Hypothalamus (tissue), 51 donors: Measurements from ENCODE around the gene GPR160.

ENCODE experiments used
- DNase-seq, 51 donors: peaks; one replicate each; lab custom pipeline; 2025; lab: John Stamatoyannopoulos, UW

Gene GPR160

DNA sequence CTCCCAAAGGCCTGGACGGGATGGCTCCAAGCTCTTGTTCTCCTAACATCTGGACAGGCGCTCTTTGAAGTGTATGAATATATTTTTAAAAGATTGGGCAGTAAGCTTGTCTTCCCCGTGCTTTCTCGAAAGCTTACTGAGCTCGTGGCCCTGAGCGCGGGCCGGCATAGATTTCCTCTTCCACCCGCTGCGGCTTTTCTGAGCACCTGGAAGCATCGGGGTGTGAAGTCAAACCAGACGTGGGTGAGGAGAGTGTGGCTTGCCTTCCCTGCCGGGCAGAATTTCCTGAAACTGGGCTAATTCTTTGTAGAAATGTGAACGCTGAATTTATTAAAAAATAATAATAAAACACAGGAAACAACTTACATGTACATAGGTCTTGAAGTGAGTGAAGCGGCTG lies 25.9 kb downstream of the GPR160 start:
- DNase-seq = no peak

DNA sequence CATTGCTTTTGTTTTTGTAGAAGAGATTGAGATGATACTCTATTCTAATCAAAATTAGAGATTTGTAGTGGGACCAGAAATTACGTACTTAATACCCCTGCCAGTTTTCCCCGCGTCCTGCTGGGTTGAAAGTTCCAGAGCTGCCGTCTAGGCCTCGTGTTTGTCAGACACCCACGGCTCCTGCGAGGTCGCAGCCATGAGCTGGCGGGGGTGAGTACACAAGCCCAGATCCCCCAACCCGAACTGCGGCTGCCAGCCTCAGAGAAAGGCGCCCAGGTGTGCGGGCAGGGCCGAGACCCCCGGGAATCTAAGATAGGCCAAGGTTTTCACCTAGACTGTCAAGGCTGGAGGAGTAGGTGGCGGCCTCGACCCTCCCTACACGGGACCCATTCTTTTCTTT lies 26.3 kb downstream of the GPR160 start:
- no peak for DNase-seq

DNA sequence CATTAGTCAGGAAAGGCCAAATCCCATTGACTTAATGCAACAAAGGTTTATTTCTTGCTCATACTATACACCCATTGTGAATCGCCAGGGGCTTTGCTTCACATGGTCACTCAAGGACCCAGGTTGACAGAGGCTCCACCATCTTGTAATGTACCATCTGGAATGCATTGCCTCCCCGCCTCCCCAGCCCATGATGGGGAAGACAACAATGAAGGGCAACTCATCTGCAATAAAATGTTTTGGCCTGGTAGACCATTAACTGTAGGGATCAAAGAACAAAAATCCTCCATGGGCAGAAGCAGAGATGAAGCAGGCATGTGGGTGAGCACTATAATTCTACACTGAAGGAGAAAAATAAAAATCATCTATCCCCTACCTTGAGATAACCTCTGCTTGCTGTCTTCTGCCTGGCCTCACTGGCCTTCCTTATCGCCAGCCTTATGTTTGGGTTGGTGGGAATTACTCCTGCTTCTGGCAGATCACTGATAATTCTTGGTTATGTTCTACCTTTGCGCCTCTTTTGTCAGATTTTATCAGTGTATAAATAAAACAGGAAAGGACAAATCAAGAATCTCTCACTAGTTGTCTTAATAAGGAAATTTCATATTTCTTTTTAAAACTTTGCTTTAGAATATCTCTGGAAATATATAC lies 37.8 kb downstream of the GPR160 start:
- no peak for DNase-seq

DNA sequence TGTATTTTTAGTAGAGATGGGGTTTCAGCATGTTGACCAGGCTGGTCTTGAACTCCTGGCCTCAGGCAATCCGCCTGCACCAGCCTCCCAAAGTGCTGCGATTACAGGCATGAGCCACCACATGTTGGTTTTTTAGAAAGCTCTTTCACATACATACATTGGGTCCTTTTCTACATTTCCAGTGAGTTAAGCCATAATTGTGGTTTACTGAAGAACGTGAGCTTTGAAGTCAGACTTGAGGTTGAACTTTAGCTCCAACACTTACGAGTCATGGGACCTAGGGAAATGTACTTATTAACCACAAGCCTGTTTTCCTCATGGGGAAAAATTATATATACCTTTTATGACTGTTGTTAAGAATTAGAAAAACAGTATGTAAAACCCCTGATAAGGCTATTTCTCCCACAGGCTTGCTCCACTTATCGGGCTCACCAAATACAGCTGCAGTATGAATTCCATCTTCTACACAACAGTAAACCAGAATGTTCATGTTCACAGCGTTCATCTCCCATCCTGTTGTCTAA lies 39.0 kb downstream of the GPR160 start:
- DNase-seq = no peak

DNA sequence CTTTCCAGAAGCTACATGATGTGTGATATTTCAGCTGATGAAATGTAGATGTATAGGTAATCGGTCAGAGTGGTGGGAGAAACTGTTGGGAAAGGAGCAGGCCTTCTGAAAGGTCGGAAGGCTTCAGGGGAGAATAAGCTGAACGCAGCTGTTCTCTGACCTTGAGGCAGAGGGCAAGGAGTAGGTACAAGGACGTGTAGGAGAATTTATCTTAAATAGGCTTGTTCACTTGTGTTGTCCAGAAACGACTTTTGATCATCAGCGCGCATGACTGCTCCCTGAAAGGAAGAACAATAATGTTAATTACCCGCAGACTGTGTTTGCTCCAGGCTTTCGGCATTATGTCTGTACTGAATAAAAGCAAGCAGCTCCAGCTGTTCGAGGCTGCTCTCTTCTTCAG lies 39.6 kb downstream of the GPR160 start:
- DNase-seq = no peak

DNA sequence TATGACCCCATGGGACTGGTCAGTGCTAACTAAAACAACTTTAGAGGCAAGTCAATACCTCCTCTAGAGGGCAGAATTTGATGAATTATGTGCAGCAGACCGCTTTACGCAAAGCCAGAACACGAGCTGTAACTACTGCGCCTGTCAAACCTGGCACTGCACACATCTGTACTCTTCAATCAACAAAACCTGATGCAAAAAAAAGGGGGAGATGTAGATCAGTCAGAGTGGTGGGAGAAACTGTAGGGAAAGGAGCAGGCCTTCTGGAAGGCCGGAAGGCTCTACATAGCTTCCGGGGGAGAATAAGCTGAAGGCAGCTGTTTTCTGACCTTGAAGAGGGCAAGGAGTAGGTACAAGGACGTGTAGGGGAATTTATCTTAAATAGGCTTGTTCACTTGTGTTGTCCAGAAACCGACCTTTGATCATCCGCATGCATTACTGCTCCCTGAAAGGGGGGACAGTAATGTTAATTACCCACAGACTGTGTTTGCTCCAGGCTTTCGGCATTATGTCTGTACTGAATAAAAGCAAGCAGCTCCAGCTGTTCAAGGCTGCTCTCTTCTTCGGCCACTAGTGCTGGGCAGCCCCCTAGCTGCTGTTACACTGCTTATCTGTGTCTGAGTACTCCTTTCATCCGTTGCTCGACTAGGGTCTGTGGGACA lies 41.0 kb downstream of the GPR160 start:
- DNase-seq = no peak

DNA sequence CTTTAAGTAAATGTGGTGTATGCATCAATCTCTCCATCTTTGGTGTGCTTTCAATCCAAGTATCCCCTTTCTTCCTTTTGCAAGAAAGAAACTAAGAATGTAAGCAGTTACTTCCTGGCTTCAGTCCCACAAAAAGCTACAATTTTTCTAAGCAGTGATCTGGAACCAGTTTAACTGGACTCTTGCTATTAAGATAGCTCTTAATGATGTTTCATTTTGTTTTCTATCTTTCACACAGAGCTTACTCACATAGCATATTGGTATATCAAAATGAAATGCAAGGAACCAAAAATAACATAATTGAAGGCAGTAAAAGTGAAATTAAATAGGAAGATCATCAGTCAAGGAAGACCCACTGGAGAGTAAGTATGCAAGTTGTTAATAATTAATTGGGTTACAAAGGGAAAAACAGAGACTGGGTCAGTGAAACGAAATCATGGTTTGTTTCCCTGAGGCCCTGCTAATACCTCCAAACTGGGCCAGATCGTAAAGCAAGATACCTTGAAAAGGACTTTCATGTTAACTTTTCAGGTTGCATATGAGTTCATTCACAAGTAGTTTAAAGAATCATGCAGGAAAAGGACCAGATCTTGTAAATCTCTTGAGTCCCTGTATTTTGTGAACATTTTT lies 41.9 kb downstream of the GPR160 start:
- DNase-seq = no peak

DNA sequence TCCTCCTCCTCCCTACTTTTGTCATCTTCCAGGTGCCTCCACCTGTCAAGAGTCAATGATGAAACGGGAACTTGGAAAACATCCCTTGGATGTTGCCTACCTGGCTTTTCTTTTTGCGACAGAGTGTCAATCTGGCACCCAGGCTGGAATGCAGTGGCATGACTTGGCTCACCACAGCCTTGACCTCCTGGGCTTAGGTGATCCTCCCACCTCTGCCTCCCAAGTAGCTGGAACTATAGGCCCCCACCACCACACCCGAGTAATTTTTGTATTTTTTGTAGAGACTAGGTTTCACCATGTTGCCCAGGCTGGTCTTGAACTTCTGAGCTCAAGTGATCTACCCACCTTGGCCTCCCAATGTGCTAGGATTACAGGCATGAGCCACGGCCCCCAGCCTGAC lies 42.8 kb downstream of the GPR160 start:
- no peak for DNase-seq

DNA sequence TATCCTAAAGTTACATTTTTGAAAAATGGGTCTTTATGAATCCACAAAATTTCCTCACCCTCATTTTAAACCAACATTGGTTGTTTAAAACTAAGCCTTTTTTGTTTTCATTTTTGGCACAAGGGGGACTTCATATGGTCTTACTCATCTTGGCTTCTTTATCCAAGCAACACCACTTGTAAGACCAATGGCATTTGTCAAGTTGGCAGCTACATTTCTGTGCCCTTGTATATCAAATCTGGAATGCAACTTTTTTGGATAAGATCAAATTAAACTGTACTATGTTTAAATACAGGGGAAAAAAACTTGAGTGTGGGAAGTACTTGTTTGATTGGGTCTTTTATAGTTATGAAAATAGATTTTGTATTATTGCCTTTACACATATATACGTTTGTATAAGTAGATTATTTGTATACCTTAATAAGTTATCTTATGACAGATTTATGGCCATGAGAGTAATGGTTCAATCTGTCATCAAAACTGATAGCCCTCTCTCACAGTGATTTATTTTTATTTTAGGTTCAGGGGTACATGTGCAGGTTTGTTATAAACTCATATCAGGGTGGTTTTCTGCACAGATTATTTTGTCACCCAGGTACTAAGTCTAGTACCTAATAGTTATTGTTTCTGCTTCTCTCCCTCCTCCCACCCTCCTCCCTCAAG lies 43.4 kb downstream of the GPR160 start:
- no peak for DNase-seq

DNA sequence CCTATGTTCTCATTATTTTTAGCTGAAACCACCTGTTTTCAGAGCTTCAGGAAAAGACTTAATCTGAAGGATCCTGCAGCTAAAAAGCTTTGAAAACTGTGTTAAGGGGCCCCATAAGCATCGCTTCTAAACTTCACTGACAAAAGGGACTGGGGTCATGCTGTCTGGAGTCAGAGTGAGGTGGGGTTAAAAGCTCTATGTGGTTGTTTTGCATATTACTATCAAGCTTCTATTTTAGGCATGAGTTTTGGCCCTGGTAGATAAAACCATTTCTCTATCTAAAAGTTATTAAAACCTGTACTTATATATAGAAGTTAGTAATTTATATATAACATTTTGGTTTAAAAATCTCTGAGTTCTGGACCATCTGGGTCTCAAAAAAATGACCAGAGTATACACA lies 45.5 kb downstream of the GPR160 start:
- DNase-seq = no peak

DNA sequence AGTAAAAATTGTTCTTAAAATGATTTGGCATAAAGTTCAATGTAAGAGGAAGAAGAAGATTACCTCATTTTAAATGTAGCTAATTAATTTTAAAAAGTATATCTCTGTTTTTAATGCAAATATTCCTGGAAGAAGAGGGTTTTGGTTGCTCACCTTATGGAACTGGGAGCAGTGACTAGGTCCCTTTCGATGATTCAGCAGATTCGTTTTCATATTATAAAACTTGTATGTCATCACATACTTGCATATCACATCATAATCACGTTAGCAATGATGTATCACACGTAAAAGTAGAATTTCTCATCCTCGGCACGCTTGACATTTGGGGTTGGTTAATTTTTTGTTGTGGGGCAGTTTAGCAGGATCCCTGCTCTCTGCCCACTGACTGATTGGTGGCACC lies 47.6 kb downstream of the GPR160 start:
- DNase-seq = no peak

DNA sequence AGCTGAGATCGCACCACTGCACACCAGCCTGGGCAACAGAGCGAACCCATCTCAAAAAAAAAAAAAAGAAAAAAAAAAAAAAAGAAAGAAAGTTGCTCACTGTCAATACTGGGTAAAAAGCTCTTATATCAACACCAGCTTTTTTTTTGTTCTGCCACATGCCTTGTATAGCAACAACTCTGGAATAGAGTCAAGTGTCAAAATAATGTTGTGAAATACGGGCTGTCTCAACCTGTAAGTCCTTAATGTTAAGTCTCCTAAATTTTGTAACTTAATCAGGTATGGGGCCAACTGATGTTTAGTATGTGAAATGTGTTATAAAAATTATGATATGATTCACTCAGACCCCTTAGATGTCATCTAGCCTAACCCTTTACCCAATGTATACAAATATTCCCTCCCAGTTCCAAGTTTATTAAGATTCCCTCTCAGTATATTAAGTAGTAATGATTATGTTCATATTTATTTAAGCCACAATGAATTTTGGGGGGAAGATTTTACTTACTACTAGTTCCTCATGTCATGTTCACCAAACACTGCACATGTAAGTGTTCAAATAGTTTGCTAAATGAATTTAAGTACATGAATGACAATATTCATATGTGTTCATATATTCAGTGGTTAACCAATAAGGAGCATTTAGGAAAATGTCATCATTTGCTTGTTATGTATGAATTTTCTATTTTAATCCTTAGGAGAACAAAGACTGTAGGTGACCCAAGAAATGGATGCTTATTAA lies 52.2 kb downstream of the GPR160 start:
- DNase-seq = no peak

DNA sequence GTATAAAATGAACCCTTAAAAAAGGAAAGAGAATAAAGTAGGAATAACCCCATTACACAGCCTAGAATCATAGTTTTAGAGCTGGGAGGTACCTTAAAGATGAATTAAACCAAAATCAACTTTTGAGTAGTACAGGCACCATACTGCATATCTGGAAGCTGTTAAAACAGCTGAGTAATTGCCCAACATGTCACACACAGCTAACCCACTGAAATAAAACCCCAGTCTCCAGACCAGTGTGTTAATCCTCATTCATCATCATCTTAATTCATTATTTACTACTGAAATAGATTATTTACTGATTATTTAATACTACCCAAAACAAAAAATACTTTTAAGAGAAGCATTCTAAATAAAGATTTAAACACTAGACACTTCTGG lies 52.8 kb downstream of the GPR160 start:
- DNase-seq = no peak

DNA sequence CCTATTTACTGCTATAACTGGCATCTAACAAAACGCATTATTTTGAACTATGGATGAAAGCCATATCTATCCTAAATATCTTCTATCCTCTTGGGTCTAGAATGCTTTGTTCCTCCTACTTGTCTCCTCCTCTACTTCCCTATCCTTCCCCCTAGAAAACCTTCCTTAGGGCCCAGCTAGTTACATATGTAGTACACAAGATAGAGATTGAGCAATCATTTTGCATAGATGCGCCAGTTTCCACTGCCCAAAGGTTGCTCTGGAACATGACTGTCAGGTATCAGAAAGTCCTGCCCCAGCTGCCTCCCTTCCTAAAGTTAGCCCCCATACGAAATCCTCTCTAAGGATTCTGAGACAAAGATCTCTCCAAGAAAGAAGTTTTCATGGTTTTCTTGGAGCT lies 55.1 kb downstream of the GPR160 start:
- no peak for DNase-seq

DNA sequence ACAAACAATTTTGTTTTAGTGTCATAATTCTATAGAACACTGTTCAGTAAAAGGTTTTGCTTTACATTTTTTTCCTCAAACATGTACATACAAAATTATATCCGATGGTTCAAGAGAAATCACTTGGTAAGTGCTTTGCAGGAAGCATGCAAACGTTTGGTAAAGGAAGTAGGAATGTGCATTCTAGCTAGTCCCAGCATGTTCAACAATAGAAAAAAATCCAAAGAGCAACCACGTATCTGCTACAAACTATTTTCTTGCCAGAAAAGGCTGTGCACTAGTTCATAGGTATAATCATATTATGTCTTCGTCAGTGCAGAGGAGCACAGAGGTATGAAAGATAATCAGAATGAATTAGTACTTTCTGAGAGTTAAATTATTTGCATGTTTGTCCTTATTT lies 58.0 kb downstream of the GPR160 start:
- no peak for DNase-seq

DNA sequence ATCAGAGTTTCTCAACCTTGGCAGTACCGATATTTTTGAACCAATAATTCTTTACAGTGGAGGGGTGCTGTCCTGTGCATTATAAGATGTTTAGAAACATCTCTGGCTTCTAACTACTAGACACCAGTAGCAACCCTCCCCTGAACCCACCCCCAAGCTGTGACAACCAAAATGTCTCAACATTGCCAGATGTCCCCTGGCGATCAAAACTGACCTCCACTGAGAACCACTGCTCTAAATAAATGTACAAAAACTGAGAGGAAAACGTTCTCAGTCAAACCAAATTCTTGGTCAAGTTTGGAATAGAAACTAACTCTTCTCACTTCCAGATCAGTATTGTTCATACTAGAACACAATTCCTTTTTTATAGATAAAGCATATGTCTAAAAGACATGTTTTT lies 58.5 kb downstream of the GPR160 start:
- DNase-seq = no peak

DNA sequence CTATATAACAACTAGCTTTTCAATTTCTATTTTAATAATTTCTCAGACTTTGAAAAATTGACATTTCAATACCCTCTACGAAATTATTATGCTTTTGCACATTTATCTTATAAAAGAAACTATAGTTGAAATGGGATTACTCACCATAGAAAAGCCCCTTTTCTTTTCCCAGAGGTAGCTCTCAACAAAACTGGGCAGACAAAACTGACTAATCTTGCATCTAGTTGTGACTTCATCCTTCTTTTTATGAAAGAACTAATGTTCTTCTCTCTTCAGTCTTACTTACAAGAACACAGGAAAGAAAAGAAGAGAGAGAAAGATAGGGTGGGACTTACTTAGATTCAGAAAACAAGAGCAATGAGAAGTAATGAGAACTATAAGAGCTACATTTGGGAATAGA lies 61.0 kb downstream of the GPR160 start:
- no peak for DNase-seq

DNA sequence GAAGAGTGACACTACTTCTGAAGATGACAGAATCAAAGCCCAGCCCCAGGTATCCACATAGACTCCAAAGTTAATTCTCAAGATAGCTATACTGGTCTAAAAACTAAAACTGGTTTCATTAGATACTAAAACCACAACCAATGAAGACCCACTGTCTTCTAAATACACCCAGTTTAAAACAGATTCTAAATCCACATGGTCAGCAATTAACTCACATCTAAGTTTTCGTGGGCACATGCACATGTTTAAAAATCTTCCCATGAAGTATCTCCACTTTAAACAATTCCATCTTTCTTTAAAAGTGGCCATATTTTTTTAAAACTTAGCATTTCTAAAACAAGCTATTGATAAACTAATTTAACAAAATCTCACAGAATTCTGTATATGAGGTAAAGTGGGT lies 63.1 kb downstream of the GPR160 start:
- no peak for DNase-seq

DNA sequence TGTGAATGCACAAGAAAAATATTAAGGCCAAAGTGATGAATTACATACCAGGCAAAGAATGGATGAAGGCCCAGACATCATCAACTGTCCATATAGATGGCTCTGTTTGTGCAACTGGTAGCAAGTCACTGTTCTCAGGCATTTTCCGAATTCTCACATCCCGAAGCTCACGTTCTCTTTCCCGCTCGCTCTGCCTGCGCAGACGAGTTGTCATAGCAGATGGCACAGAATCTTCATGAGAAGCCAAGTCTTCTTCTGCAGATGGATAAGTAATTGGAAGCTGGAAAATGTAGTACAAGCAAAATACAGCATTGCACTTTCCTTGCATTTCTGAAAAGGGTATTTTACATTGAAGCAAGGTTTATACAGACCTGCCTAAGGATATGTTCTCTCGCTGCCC lies 64.6 kb downstream of the GPR160 start:
- peak in 1 of 51 donors; percentile 8 for DNase-seq

DNA sequence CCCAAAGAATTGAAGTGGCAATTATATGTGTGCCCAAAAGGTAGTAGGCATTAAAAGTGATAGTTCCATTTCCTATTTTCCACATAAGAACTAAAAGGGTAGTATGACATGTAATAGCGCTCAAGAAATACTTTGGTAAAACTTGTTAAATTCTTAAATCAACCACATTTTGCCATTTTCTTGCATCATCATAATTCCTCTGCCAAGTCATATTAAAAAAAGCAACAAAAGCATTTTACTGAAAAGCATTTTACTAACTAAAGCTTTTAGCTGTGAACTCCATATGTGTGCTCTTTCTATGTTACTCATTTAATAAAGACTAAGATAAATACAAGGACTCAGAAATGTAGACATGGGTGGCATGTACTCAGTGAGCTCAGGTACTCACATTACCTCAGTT lies 70.1 kb downstream of the GPR160 start:
- DNase-seq = no peak

DNA sequence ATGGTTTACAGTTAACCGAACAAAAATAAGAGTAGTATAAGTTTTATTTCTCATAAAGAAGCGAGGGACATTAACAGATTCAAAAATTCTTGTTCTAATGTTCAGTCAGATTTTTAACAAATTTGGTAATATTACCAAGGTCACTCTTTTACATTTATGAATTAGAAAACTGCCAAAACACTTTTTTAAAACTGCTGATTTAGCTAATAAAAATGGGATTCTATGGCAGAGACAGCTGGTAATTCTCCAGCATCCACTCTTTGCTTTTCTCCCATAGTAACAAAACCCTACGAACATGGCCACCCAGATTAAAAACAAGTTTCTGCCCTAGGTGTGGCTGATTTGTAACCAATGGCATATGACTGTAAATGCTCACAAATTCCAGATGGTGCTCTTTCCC lies 71.2 kb downstream of the GPR160 start:
- no peak for DNase-seq
